ENCODE results near the gene SPRR2D.

The SPRR2D gene

GRCh38 chr1:153071511-153071910, 30.6 kb upstream of the SPRR2D start, which contains the start of gene SPRR2B:
TSS of gene SPRR2B (minus strand) at chr1:153071611. CDS start at chr1:153070839, 772 bp downstream.
- no peak within 1 kb of the TSS for H4K12ac ChIP-seq (ENCODE audit: low read depth, low read length)
- H3K79me2 ChIP-seq (ENCODE audit: control insufficient read depth, insufficient read depth, low read length, poor library complexity) = no peaks in the 10 kb centered on the region
- H3K23ac ChIP-seq (ENCODE audit: low read length) = no peak within 1 kb of the TSS
- H2AK5ac ChIP-seq (ENCODE audit: low read length) = no peak within 1 kb of the TSS
- H2BK5ac ChIP-seq (ENCODE audit: low read depth, low read length, poor library complexity) = no peak within 1 kb of the TSS
- H3K79me1 ChIP-seq (ENCODE audit: low read length) = no peaks in the 10 kb centered on the region
- no peak within 1 kb of the TSS for H3K18ac ChIP-seq (ENCODE audit: low read length)
- WGBS (ENCODE audit: extremely low coverage, insufficient coverage, insufficient read length) = no CpG with 5 or more reads among the region's 2 CpGs
- H2BK12ac ChIP-seq (ENCODE audit: low read length) = no peak within 1 kb of the TSS
- H3K27ac ChIP-seq (ENCODE audit: low read depth, low read length) = no peak within 1 kb of the TSS
- DNase-seq = no peak
- H4K8ac ChIP-seq (ENCODE audit: low read depth, low read length) = no peak within 1 kb of the TSS
- H3K36me3 ChIP-seq (ENCODE audit: control insufficient read depth in 1 of 2, insufficient read depth in 2 of 2, low read length in 2 of 2) = no peaks in the 10 kb centered on the region
- no peak within 1 kb of the TSS for H2AFZ ChIP-seq (ENCODE audit: insufficient read depth, low read length, poor library complexity)
- H3K4ac ChIP-seq (ENCODE audit: low read depth, low read length) = no peak within 1 kb of the TSS
- no peak within 1 kb of the TSS for H2BK120ac ChIP-seq (ENCODE audit: insufficient read depth, low read length, poor library complexity)
- H3K9me3 ChIP-seq (ENCODE audit: insufficient read depth, low read depth, low read length) = no peaks in the 10 kb centered on the region
- no peak within 1 kb of the TSS for H3K9ac ChIP-seq (ENCODE audit: low read length)
- no peak within 1 kb of the TSS for H4K91ac ChIP-seq (ENCODE audit: low read depth, low read length)
- no peaks in the 10 kb centered on the region for H3K27me3 ChIP-seq (ENCODE audit: insufficient read depth, low read length)
- no peak within 1 kb of the TSS for H3K4me3 ChIP-seq (ENCODE audit: low read depth, low read length)
- no peaks in the 10 kb centered on the region for H3K4me1 ChIP-seq (ENCODE audit: control insufficient read depth in 1 of 2, insufficient read depth in 2 of 2, low read length in 2 of 2)
- H3K4me2 ChIP-seq (ENCODE audit: low read length) = no peak within 1 kb of the TSS
- H3K14ac ChIP-seq (ENCODE audit: low read length) = no peak within 1 kb of the TSS

GRCh38 chr1:153070243-153070642, 29.3 kb upstream of the SPRR2D start:
- Histone ChIP-seq H3K4me1 (ENCODE audit: control insufficient read depth in 1 of 2, insufficient read depth in 2 of 2, low read length in 2 of 2) (no peaks in the 10 kb centered on the region), H4K8ac (ENCODE audit: low read depth, low read length) (no peak overlapping the region), H3K27ac (ENCODE audit: low read depth, low read length) (no peak overlapping the region), H3K79me1 (ENCODE audit: low read length) (no peaks in the 10 kb centered on the region), H2AFZ (ENCODE audit: insufficient read depth, low read length, poor library complexity) (no peak overlapping the region), H4K12ac (ENCODE audit: low read depth, low read length) (no peak overlapping the region), H3K23ac (ENCODE audit: low read length) (no peak overlapping the region), H2BK5ac (ENCODE audit: low read depth, low read length, poor library complexity) (no peak overlapping the region), H3K18ac (ENCODE audit: low read length) (no peak overlapping the region), H3K9me3 (ENCODE audit: insufficient read depth, low read depth, low read length) (no peaks in the 10 kb centered on the region), H3K27me3 (ENCODE audit: insufficient read depth, low read length) (no peaks in the 10 kb centered on the region), H3K36me3 (ENCODE audit: control insufficient read depth in 1 of 2, insufficient read depth in 2 of 2, low read length in 2 of 2) (no peaks in the 10 kb centered on the region), H3K9ac (ENCODE audit: low read length) (no peak overlapping the region), H2AK5ac (ENCODE audit: low read length) (no peak overlapping the region), H3K4me2 (ENCODE audit: low read length) (no peak overlapping the region), H2BK120ac (ENCODE audit: insufficient read depth, low read length, poor library complexity) (no peak overlapping the region), H3K4me3 (ENCODE audit: low read depth, low read length) (no peak overlapping the region), H3K14ac (ENCODE audit: low read length) (no peak overlapping the region), H3K79me2 (ENCODE audit: control insufficient read depth, insufficient read depth, low read length, poor library complexity) (no peaks in the 10 kb centered on the region), H3K4ac (ENCODE audit: low read depth, low read length) (no peak overlapping the region), H2BK12ac (ENCODE audit: low read length) (no peak overlapping the region), H4K91ac (ENCODE audit: low read depth, low read length) (no peak overlapping the region)
- WGBS (ENCODE audit: extremely low coverage, insufficient coverage, insufficient read length) = no CpG with 5 or more reads among the region's 2 CpGs
- no peak for DNase-seq

GRCh38 chr1:153058826-153059784, 18.2 kb upstream of the SPRR2D start:
- Histone ChIP-seq H3K4ac (ENCODE audit: low read depth, low read length) (no peak overlapping the region), H3K14ac (ENCODE audit: low read length) (no peak overlapping the region), H2BK12ac (ENCODE audit: low read length) (no peak overlapping the region), H3K18ac (ENCODE audit: low read length) (no peak overlapping the region), H3K36me3 (ENCODE audit: control insufficient read depth in 1 of 2, insufficient read depth in 2 of 2, low read length in 2 of 2) (no peaks in the 10 kb centered on the region), H4K12ac (ENCODE audit: low read depth, low read length) (no peak overlapping the region), H3K27ac (ENCODE audit: low read depth, low read length) (no peak overlapping the region), H3K9me3 (ENCODE audit: insufficient read depth, low read depth, low read length) (no peaks in the 10 kb centered on the region), H3K79me1 (ENCODE audit: low read length) (no peaks in the 10 kb centered on the region), H3K79me2 (ENCODE audit: control insufficient read depth, insufficient read depth, low read length, poor library complexity) (no peaks in the 10 kb centered on the region), H3K4me1 (ENCODE audit: control insufficient read depth in 1 of 2, insufficient read depth in 2 of 2, low read length in 2 of 2) (peaks cover 0 to 3% of the 10 kb centered on the region in 2 experiments), H2AFZ (ENCODE audit: insufficient read depth, low read length, poor library complexity) (no peak overlapping the region), H2BK5ac (ENCODE audit: low read depth, low read length, poor library complexity) (no peak overlapping the region), H4K8ac (ENCODE audit: low read depth, low read length) (no peak overlapping the region), H3K9ac (ENCODE audit: low read length) (no peak overlapping the region), H2AK5ac (ENCODE audit: low read length) (no peak overlapping the region), H3K4me3 (ENCODE audit: low read depth, low read length) (no peak overlapping the region), H2BK120ac (ENCODE audit: insufficient read depth, low read length, poor library complexity) (no peak overlapping the region), H3K23ac (ENCODE audit: low read length) (no peak overlapping the region), H4K91ac (ENCODE audit: low read depth, low read length) (no peak overlapping the region), H3K4me2 (ENCODE audit: low read length) (no peak overlapping the region), H3K27me3 (ENCODE audit: insufficient read depth, low read length) (no peaks in the 10 kb centered on the region)
- DNase-seq = peak; percentile 30 to 49
- WGBS (ENCODE audit: extremely low coverage, insufficient coverage, insufficient read length) = no CpG with 5 or more reads among the region's 6 CpGs

GRCh38 chr1:153058154-153058553, 17.2 kb upstream of the SPRR2D start:
- Histone ChIP-seq H3K27ac (ENCODE audit: low read depth, low read length) (no peak overlapping the region), H2AFZ (ENCODE audit: insufficient read depth, low read length, poor library complexity) (no peak overlapping the region), H3K79me1 (ENCODE audit: low read length) (no peaks in the 10 kb centered on the region), H3K36me3 (ENCODE audit: control insufficient read depth in 1 of 2, insufficient read depth in 2 of 2, low read length in 2 of 2) (no peaks in the 10 kb centered on the region), H3K4ac (ENCODE audit: low read depth, low read length) (no peak overlapping the region), H4K8ac (ENCODE audit: low read depth, low read length) (no peak overlapping the region), H4K12ac (ENCODE audit: low read depth, low read length) (no peak overlapping the region), H2AK5ac (ENCODE audit: low read length) (no peak overlapping the region), H3K23ac (ENCODE audit: low read length) (no peak overlapping the region), H2BK12ac (ENCODE audit: low read length) (no peak overlapping the region), H2BK120ac (ENCODE audit: insufficient read depth, low read length, poor library complexity) (no peak overlapping the region), H3K79me2 (ENCODE audit: control insufficient read depth, insufficient read depth, low read length, poor library complexity) (no peaks in the 10 kb centered on the region), H3K27me3 (ENCODE audit: insufficient read depth, low read length) (no peaks in the 10 kb centered on the region), H3K18ac (ENCODE audit: low read length) (no peak overlapping the region), H3K9me3 (ENCODE audit: insufficient read depth, low read depth, low read length) (no peaks in the 10 kb centered on the region), H3K14ac (ENCODE audit: low read length) (no peak overlapping the region), H4K91ac (ENCODE audit: low read depth, low read length) (no peak overlapping the region), H3K9ac (ENCODE audit: low read length) (no peak overlapping the region), H2BK5ac (ENCODE audit: low read depth, low read length, poor library complexity) (no peak overlapping the region), H3K4me2 (ENCODE audit: low read length) (no peak overlapping the region), H3K4me3 (ENCODE audit: low read depth, low read length) (no peak overlapping the region), H3K4me1 (ENCODE audit: control insufficient read depth in 1 of 2, insufficient read depth in 2 of 2, low read length in 2 of 2) (peaks cover 0 to 3% of the 10 kb centered on the region in 2 experiments)
- WGBS (ENCODE audit: extremely low coverage, insufficient coverage, insufficient read length) = no CpG with 5 or more reads among the region's 2 CpGs
- DNase-seq = no peak

All from trophoblast cell (in vitro differentiated cells and primary cell).